SK-N-MC (cell line): ENCODE measurements around the gene IL1A.

Experiments used
- EZH2 ChIP-seq: fragments of 200-600 bp; sonication (generic); IDR thresholded peaks from one replicate; pipeline ENCODE4 v1.6.1; 2017; ENCODE audit warnings: antibody characterized with exemption
- FOXP2 ChIP-seq: optimal IDR thresholded peaks from 2 replicates; pipeline ENCODE3; 2011; ENCODE audit warnings: mild to moderate bottlenecking, moderate library complexity; ENCODE audit not compliant: insufficient read depth; ENCODE audit errors: extremely low read length, control extremely low read depth
- POLR2AphosphoS5 ChIP-seq: IDR thresholded peaks from 2 replicates; pipeline ENCODE4 v1.6.1; 2012; ENCODE audit warnings: mild to moderate bottlenecking, low read depth, low read length, borderline replicate concordance

- TF ChIP-seq POLR2AphosphoS5 (no peak), EZH2 (no peak), FOXP2 (no peak)
Observed at GRCh38 chr2:112793449-112793978, 9.2 kb upstream of the IL1A start.
